Fibroblast of lung (primary cell): Measurements from ENCODE around the gene SBF2.

Experiments
- EZH2 ChIP-seq: IDR thresholded peaks from 2 replicates; pipeline ENCODE4 v1.5.1; 2012; ENCODE audit warnings: low read length, control low read depth, mild to moderate bottlenecking; ENCODE audit errors: missing control alignments
- TF ChIP-seq, protein P1 (sequence below), 2 donors: IDR thresholded peaks in 1 of 2; conservative IDR thresholded peaks in 1 of 2; 1 replicate in 1 of 2; 2 replicates in 1 of 2; pipeline ENCODE4 v1.5.1; 2011 to 2012; ENCODE audit warnings: low read length in 2 of 2, control low read depth in 1 of 2, inconsistent platforms in 1 of 2, low read depth in 1 of 2, mild to moderate bottlenecking in 1 of 2

DNA sequence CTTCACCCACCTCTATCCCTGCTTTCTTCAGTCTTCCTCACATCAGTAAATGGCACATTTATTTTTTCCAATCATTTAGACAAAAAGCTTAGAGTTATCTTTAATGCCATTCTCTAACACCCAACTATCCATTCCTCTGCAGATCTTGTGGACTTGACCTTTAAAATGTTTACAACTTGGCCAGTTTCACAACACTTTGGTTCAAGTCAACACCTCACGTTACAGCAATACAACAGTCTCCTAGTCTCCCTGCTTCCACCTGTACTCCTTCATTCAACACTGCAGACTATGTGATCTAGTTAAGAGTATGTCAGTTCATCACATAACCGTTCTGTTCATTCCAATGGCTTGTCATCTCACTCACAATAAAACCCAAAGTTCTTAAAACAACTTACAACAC is 325.0 kb downstream of the SBF2 start:
- TF ChIP-seq, protein P1, sequence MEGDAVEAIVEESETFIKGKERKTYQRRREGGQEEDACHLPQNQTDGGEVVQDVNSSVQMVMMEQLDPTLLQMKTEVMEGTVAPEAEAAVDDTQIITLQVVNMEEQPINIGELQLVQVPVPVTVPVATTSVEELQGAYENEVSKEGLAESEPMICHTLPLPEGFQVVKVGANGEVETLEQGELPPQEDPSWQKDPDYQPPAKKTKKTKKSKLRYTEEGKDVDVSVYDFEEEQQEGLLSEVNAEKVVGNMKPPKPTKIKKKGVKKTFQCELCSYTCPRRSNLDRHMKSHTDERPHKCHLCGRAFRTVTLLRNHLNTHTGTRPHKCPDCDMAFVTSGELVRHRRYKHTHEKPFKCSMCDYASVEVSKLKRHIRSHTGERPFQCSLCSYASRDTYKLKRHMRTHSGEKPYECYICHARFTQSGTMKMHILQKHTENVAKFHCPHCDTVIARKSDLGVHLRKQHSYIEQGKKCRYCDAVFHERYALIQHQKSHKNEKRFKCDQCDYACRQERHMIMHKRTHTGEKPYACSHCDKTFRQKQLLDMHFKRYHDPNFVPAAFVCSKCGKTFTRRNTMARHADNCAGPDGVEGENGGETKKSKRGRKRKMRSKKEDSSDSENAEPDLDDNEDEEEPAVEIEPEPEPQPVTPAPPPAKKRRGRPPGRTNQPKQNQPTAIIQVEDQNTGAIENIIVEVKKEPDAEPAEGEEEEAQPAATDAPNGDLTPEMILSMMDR (conservative IDR thresholded peaks at IDR 0.05 in 1 of 2, IDR thresholded peaks at IDR 0.05 in 1 of 2; ENCODE audit: low read depth in 1 of 2, low read length in 2 of 2) = no peak
- TF ChIP-seq EZH2 = no peak
